Right lobe of liver (tissue), 4 donors: ENCODE measurements around the gene CLMN.

Source experiments
- CTCF ChIP-seq, 4 donors: fragments of 200-600 bp in 3 of 4; fragments of 450-650 bp in 1 of 4; IDR thresholded peaks; one replicate each; pipeline versions ENCODE4 v1.5.1 to v1.8.0; 2016 to 2022; ENCODE audit warnings: antibody characterized with exemption in 4 of 4, mild to moderate bottlenecking in 2 of 4
- POLR2A ChIP-seq: fragments of 450-650 bp; IDR thresholded peaks from one replicate; pipeline ENCODE4 v1.6.1; 2017; ENCODE audit warnings: antibody characterized with exemption, mild to moderate bottlenecking
- donor health status: DM: no; HTN: no; CAD: no.
- donor health status: DM: no; HTN: no; CAD: no.
- donor health status: DM: no; HTN: yes; CAD: no.

DNA sequence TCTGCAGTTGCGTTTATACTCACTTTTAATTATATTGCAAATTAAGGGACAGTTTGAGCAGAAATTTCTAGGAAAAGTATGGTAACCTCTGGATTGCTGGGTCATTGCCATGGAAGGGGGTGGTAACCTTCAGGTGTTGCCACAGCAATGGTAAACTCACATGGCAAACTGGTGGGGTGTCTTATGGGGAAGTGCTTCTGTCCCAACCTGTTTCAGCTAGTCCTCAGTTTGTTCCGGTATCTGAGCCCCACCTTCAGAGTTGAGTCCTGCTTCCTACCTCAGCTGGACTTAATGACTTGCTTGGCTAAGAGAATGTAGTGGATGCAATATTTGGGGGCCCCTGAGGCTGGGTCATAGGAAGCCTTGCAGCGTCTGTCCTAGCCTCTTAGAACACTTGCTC lies 7.3 kb upstream of the CLMN start:
- TF ChIP-seq POLR2A (no peak), CTCF (IDR thresholded peaks at IDR 0.05) (no peak)
